Fibroblast of lung (primary cell): ENCODE data around the gene MELTF. TPM values are rescaled to one million over a fixed set of nuclear protein-coding genes. Genes with fewer than 3 reads are reported as not detected.
"Not testable (repeated sequence)": the region's sequence is repeated elsewhere in the genome, so short reads cannot be mapped to it uniquely, and the experiment has no call there.

ENCODE experiments used
- DNase-seq, 2 donors: peaks; one replicate each; pipeline versions ENCODE4 v3.0.0 to v3.0.0-alpha.2; 2010; ENCODE audit warnings: low read depth in 2 of 2
- H2AFZ ChIP-seq: 2 replicates; pipeline ENCODE4 v1.5.1; 2012; ENCODE audit warnings: low read length, control low read depth, inconsistent platforms
- H3K27ac ChIP-seq: 2 replicates; pipeline ENCODE4 v1.5.1; 2011; ENCODE audit warnings: low read length, control low read depth; ENCODE audit not compliant: insufficient read depth
- H3K27me3 ChIP-seq: 2 replicates; pipeline ENCODE4 v1.5.1; 2011; ENCODE audit warnings: mild to moderate bottlenecking, low read length; ENCODE audit not compliant: control insufficient read depth, insufficient read depth
- H3K36me3 ChIP-seq: 2 replicates; pipeline ENCODE4 v1.5.1; 2011; ENCODE audit warnings: low read length; ENCODE audit not compliant: control insufficient read depth, insufficient read depth
- H3K4me1 ChIP-seq: 2 replicates; pipeline ENCODE4 v1.5.1; 2011; ENCODE audit warnings: low read length; ENCODE audit not compliant: control insufficient read depth, insufficient read depth; ENCODE audit errors: extremely low read depth
- H3K4me2 ChIP-seq: 2 replicates; pipeline ENCODE4 v1.5.1; 2011; ENCODE audit warnings: low read length, control low read depth; ENCODE audit not compliant: insufficient read depth; ENCODE audit errors: extremely low read depth
- H3K4me3 ChIP-seq, 4 experiments: fragments of 200-600 bp in 1 of 4; sonication (generic) in 1 of 4; replicated peaks in 1 of 4; 2 replicates each; pipeline ENCODE4 v1.5.1; 2011 to 2016; ENCODE audit warnings: low read length in 4 of 4, low read depth in 3 of 4, mild to moderate bottlenecking in 3 of 4, control low read depth in 2 of 4, inconsistent platforms in 1 of 4, mixed read lengths in 1 of 4; ENCODE audit not compliant: insufficient read depth in 1 of 4; ENCODE audit errors: control extremely low read depth in 1 of 4
- H3K79me2 ChIP-seq: 2 replicates; pipeline ENCODE4 v1.5.1; 2012; ENCODE audit warnings: mild to moderate bottlenecking, low read length, inconsistent platforms; ENCODE audit not compliant: control insufficient read depth, insufficient read depth
- H3K9ac ChIP-seq: 2 replicates; pipeline ENCODE4 v1.5.1; 2011; ENCODE audit warnings: mild to moderate bottlenecking, low read length, control low read depth; ENCODE audit not compliant: insufficient read depth
- H3K9me3 ChIP-seq: 2 replicates; pipeline ENCODE4 v1.5.1; 2012; ENCODE audit warnings: low read depth, low read length; ENCODE audit not compliant: control insufficient read depth, insufficient read depth
- H4K20me1 ChIP-seq: 2 replicates; pipeline ENCODE4 v1.5.1; 2011; ENCODE audit warnings: low read length; ENCODE audit not compliant: control insufficient read depth, insufficient read depth; ENCODE audit errors: extremely low read depth
- EZH2 ChIP-seq: IDR thresholded peaks from 2 replicates; pipeline ENCODE4 v1.5.1; 2012; ENCODE audit warnings: low read length, control low read depth, mild to moderate bottlenecking; ENCODE audit errors: missing control alignments
- polyA plus RNA-seq, 2 donors: library from polyadenylated mRNA; depleted of rRNA in 1 of 2; stranded (reverse) in 1 of 2; unstranded in 1 of 2; fragments of >200 nt; gene quantifications; 2 replicates each; pipeline ENCODE4 v1.2.1, GENCODE V29; 2011 to 2012; ENCODE audit warnings: missing spikeins in 1 of 2
- total RNA-seq: library from RNA; depleted of rRNA; stranded (reverse); fragments of >200 nt; gene quantifications from 2 replicates; pipeline ENCODE4 v1.2.1, GENCODE V29; 2014
- TF ChIP-seq, protein P1 (sequence below), 2 donors: IDR thresholded peaks in 1 of 2; conservative IDR thresholded peaks in 1 of 2; 1 replicate in 1 of 2; 2 replicates in 1 of 2; pipeline ENCODE4 v1.5.1; 2011 to 2012; ENCODE audit warnings: low read length in 2 of 2, control low read depth in 1 of 2, inconsistent platforms in 1 of 2, low read depth in 1 of 2, mild to moderate bottlenecking in 1 of 2

MELTF gene
- total and polyA plus RNA-seq, 2 donors (not counting 1 experiment from before 2014, with no cell fraction given), result 2.7 to 5.0 TPM

GRCh38 chr3:197064771-197065170 lies 35.2 kb upstream of the MELTF start:
- Histone ChIP-seq H3K36me3 (no peaks in the 10 kb centered on the region), H3K9me3 (no peaks in the 10 kb centered on the region), H3K27me3 (no peaks in the 10 kb centered on the region), H4K20me1 (no peaks in the 10 kb centered on the region), H3K9ac (no peak overlapping the region), H3K4me2 (no peak overlapping the region), H2AFZ (no peak overlapping the region), H3K4me3 (no peak overlapping the region), H3K4me1 (no peaks in the 10 kb centered on the region), H3K79me2 (no peaks in the 10 kb centered on the region), H3K27ac (no peak overlapping the region)
- TF ChIP-seq, protein P1, sequence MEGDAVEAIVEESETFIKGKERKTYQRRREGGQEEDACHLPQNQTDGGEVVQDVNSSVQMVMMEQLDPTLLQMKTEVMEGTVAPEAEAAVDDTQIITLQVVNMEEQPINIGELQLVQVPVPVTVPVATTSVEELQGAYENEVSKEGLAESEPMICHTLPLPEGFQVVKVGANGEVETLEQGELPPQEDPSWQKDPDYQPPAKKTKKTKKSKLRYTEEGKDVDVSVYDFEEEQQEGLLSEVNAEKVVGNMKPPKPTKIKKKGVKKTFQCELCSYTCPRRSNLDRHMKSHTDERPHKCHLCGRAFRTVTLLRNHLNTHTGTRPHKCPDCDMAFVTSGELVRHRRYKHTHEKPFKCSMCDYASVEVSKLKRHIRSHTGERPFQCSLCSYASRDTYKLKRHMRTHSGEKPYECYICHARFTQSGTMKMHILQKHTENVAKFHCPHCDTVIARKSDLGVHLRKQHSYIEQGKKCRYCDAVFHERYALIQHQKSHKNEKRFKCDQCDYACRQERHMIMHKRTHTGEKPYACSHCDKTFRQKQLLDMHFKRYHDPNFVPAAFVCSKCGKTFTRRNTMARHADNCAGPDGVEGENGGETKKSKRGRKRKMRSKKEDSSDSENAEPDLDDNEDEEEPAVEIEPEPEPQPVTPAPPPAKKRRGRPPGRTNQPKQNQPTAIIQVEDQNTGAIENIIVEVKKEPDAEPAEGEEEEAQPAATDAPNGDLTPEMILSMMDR (conservative IDR thresholded peaks at IDR 0.05 in 1 of 2, IDR thresholded peaks at IDR 0.05 in 1 of 2; ENCODE audit: low read depth in 1 of 2, low read length in 2 of 2), result no peak
- TF ChIP-seq EZH2, result no peak
- no peak for DNase-seq

- H3K36me3 ChIP-seq, result no peaks in the 10 kb centered on the region
- no peak overlapping the region for H3K4me3 ChIP-seq
- H3K4me1 ChIP-seq, result no peaks in the 10 kb centered on the region
- no peaks in the 10 kb centered on the region for H3K9me3 ChIP-seq
- no peaks in the 10 kb centered on the region for H3K27me3 ChIP-seq
- no peak overlapping the region for H2AFZ ChIP-seq
- H3K9ac ChIP-seq, result no peak overlapping the region
- no peak overlapping the region for H3K27ac ChIP-seq
- TF ChIP-seq, protein P1 (conservative IDR thresholded peaks at IDR 0.05 in 1 of 2, IDR thresholded peaks at IDR 0.05 in 1 of 2; ENCODE audit: low read depth in 1 of 2, low read length in 2 of 2), result no peak
- TF ChIP-seq EZH2, result no peak
- no peaks in the 10 kb centered on the region for H4K20me1 ChIP-seq
- no peak overlapping the region for H3K4me2 ChIP-seq
- no peaks in the 10 kb centered on the region for H3K79me2 ChIP-seq
- DNase-seq, result no peak
Observed at GRCh38 chr3:197062446-197062845, 32.8 kb upstream of the MELTF start.

DNA sequence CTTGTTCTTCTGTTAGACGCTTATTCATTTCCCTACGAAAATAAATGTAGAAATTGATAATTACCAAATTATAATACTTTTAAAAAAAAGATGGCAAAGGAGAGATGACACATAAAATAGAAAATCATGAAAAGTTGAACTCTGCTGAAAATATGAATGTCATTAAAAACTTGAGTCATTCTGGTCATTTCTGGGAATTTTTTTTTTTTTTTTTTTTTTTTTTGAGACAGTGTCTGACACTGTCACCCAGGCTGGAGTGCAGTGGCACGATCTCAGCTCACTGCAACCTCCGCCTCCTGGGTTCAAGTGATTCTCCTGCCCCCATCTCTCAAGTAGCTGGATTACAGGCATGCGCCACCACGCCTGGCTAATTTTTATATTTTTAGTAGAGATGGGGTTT lies 22.0 kb upstream of the MELTF start:
- not testable (repeated sequence) for H4K20me1 ChIP-seq, H3K4me1 ChIP-seq, H3K4me2 ChIP-seq, DNase-seq, H3K79me2 ChIP-seq, H3K4me3 ChIP-seq, H3K27me3 ChIP-seq, H3K36me3 ChIP-seq, H3K9me3 ChIP-seq, H3K9ac ChIP-seq, H2AFZ ChIP-seq, H3K27ac ChIP-seq

DNA sequence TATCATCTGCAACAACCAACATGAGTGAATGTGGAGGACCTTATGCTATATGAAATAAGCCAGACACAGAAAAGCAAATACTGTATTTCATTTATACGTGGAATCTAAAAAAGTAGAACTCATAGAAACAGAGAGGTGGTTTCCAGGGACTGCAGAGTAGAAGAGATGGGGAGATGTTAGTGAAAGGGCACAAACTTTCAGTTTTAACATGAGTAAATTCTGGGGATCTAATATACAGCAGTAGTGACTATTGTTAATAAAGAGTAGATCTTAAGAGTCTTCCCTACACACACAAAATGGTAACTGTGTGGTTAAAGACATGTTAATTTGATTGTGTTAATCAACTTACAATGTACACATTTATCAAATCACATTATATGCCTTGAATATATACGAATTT lies 20.9 kb upstream of the MELTF start:
- Histone ChIP-seq H3K36me3 (peaks cover 4% of the 10 kb centered on the region), H3K9me3 (no peaks in the 10 kb centered on the region), H3K9ac (no peak overlapping the region), H3K27me3 (no peaks in the 10 kb centered on the region), H3K4me3 (no peak overlapping the region), H4K20me1 (no peaks in the 10 kb centered on the region), H3K4me1 (no peaks in the 10 kb centered on the region), H3K79me2 (no peaks in the 10 kb centered on the region), H3K4me2 (no peak overlapping the region), H3K27ac (no peak overlapping the region), H2AFZ (no peak overlapping the region)
- no peak for DNase-seq
- no peak for TF ChIP-seq EZH2
- TF ChIP-seq, protein P1 (conservative IDR thresholded peaks at IDR 0.05 in 1 of 2, IDR thresholded peaks at IDR 0.05 in 1 of 2; ENCODE audit: low read depth in 1 of 2, low read length in 2 of 2), result no peak
